Fibroblast of lung (primary cell): ENCODE measurements around the gene NCKAP5. TPM values are rescaled to one million over a fixed set of nuclear protein-coding genes. Genes with fewer than 3 reads are reported as not detected.

Source experiments
- DNase-seq, 2 donors: peaks; one replicate each; pipeline versions ENCODE4 v3.0.0 to v3.0.0-alpha.2; 2010; ENCODE audit warnings: low read depth in 2 of 2
- H2AFZ ChIP-seq: 2 replicates; pipeline ENCODE4 v1.5.1; 2012; ENCODE audit warnings: low read length, control low read depth, inconsistent platforms
- H3K27ac ChIP-seq: 2 replicates; pipeline ENCODE4 v1.5.1; 2011; ENCODE audit warnings: low read length, control low read depth; ENCODE audit not compliant: insufficient read depth
- H3K27me3 ChIP-seq: 2 replicates; pipeline ENCODE4 v1.5.1; 2011; ENCODE audit warnings: mild to moderate bottlenecking, low read length; ENCODE audit not compliant: control insufficient read depth, insufficient read depth
- H3K36me3 ChIP-seq: 2 replicates; pipeline ENCODE4 v1.5.1; 2011; ENCODE audit warnings: low read length; ENCODE audit not compliant: control insufficient read depth, insufficient read depth
- H3K4me1 ChIP-seq: 2 replicates; pipeline ENCODE4 v1.5.1; 2011; ENCODE audit warnings: low read length; ENCODE audit not compliant: control insufficient read depth, insufficient read depth; ENCODE audit errors: extremely low read depth
- H3K4me2 ChIP-seq: 2 replicates; pipeline ENCODE4 v1.5.1; 2011; ENCODE audit warnings: low read length, control low read depth; ENCODE audit not compliant: insufficient read depth; ENCODE audit errors: extremely low read depth
- H3K4me3 ChIP-seq, 4 experiments: fragments of 200-600 bp in 1 of 4; sonication (generic) in 1 of 4; replicated peaks in 1 of 4; 2 replicates each; pipeline ENCODE4 v1.5.1; 2011 to 2016; ENCODE audit warnings: low read length in 4 of 4, low read depth in 3 of 4, mild to moderate bottlenecking in 3 of 4, control low read depth in 2 of 4, inconsistent platforms in 1 of 4, mixed read lengths in 1 of 4; ENCODE audit not compliant: insufficient read depth in 1 of 4; ENCODE audit errors: control extremely low read depth in 1 of 4
- H3K79me2 ChIP-seq: 2 replicates; pipeline ENCODE4 v1.5.1; 2012; ENCODE audit warnings: mild to moderate bottlenecking, low read length, inconsistent platforms; ENCODE audit not compliant: control insufficient read depth, insufficient read depth
- H3K9ac ChIP-seq: 2 replicates; pipeline ENCODE4 v1.5.1; 2011; ENCODE audit warnings: mild to moderate bottlenecking, low read length, control low read depth; ENCODE audit not compliant: insufficient read depth
- H3K9me3 ChIP-seq: 2 replicates; pipeline ENCODE4 v1.5.1; 2012; ENCODE audit warnings: low read depth, low read length; ENCODE audit not compliant: control insufficient read depth, insufficient read depth
- H4K20me1 ChIP-seq: 2 replicates; pipeline ENCODE4 v1.5.1; 2011; ENCODE audit warnings: low read length; ENCODE audit not compliant: control insufficient read depth, insufficient read depth; ENCODE audit errors: extremely low read depth
- EZH2 ChIP-seq: IDR thresholded peaks from 2 replicates; pipeline ENCODE4 v1.5.1; 2012; ENCODE audit warnings: low read length, control low read depth, mild to moderate bottlenecking; ENCODE audit errors: missing control alignments
- polyA plus RNA-seq, 2 donors: library from polyadenylated mRNA; depleted of rRNA in 1 of 2; stranded (reverse) in 1 of 2; unstranded in 1 of 2; fragments of >200 nt; gene quantifications; 2 replicates each; pipeline ENCODE4 v1.2.1, GENCODE V29; 2011 to 2012; ENCODE audit warnings: missing spikeins in 1 of 2
- total RNA-seq: library from RNA; depleted of rRNA; stranded (reverse); fragments of >200 nt; gene quantifications from 2 replicates; pipeline ENCODE4 v1.2.1, GENCODE V29; 2014
- TF ChIP-seq, protein P1 (sequence below), 2 donors: IDR thresholded peaks in 1 of 2; conservative IDR thresholded peaks in 1 of 2; 1 replicate in 1 of 2; 2 replicates in 1 of 2; pipeline ENCODE4 v1.5.1; 2011 to 2012; ENCODE audit warnings: low read length in 2 of 2, control low read depth in 1 of 2, inconsistent platforms in 1 of 2, low read depth in 1 of 2, mild to moderate bottlenecking in 1 of 2

The NCKAP5 gene
- total and polyA plus RNA-seq, 2 donors (not counting 1 experiment from before 2014, with no cell fraction given): 2.6 to 6.2 TPM

DNA sequence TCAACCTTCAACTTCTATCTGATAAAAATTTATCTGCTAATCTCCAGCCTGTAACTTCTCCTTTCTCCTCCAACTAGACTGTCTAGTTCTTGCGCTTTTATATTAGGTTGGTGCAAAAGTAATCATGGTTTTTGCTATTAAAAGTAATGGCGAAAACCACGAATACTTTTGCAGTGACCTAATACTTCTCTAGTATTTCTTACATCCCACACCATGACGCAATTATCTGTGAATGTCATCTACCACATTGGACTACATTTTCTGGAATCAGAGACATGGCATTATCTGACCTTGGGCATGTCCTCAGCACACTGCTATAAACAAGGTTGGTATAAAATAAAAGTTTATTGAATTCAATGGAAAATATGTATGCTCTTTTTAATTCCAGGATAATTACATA, 528.1 kb downstream of the NCKAP5 start:
- no peak overlapping the region for H3K4me3 ChIP-seq
- no peak overlapping the region for H3K27ac ChIP-seq
- no peak overlapping the region for H3K4me2 ChIP-seq
- no peaks in the 10 kb centered on the region for H4K20me1 ChIP-seq
- TF ChIP-seq EZH2: no peak
- TF ChIP-seq, protein P1, sequence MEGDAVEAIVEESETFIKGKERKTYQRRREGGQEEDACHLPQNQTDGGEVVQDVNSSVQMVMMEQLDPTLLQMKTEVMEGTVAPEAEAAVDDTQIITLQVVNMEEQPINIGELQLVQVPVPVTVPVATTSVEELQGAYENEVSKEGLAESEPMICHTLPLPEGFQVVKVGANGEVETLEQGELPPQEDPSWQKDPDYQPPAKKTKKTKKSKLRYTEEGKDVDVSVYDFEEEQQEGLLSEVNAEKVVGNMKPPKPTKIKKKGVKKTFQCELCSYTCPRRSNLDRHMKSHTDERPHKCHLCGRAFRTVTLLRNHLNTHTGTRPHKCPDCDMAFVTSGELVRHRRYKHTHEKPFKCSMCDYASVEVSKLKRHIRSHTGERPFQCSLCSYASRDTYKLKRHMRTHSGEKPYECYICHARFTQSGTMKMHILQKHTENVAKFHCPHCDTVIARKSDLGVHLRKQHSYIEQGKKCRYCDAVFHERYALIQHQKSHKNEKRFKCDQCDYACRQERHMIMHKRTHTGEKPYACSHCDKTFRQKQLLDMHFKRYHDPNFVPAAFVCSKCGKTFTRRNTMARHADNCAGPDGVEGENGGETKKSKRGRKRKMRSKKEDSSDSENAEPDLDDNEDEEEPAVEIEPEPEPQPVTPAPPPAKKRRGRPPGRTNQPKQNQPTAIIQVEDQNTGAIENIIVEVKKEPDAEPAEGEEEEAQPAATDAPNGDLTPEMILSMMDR (conservative IDR thresholded peaks at IDR 0.05 in 1 of 2, IDR thresholded peaks at IDR 0.05 in 1 of 2; ENCODE audit: low read depth in 1 of 2, low read length in 2 of 2): no peak
- no peaks in the 10 kb centered on the region for H3K4me1 ChIP-seq
- H2AFZ ChIP-seq: no peak overlapping the region
- no peaks in the 10 kb centered on the region for H3K9me3 ChIP-seq
- no peak overlapping the region for H3K9ac ChIP-seq
- H3K36me3 ChIP-seq: no peaks in the 10 kb centered on the region
- DNase-seq: peak; percentile 22 to 84
- H3K79me2 ChIP-seq: no peaks in the 10 kb centered on the region
- H3K27me3 ChIP-seq: no peaks in the 10 kb centered on the region

DNA sequence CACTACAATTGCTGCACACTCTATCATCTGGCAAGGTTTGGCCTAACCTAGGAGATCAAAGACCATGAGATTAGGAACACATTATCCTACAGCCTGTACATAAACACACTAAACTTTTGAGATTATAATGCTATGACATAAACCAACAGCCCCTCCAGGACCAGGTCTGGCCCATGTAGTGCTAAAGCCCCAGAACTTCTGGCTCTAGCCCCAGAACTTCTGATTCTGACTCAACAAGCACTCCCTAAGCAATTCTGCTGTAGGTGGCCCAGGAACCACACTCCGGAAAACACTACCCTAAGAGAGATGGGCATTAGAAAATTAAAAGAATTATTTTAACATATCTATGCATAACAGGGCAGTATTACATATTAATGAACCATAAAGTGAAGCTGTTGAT, 528.7 kb downstream of the NCKAP5 start:
- TF ChIP-seq, protein P1 (conservative IDR thresholded peaks at IDR 0.05 in 1 of 2, IDR thresholded peaks at IDR 0.05 in 1 of 2; ENCODE audit: low read depth in 1 of 2, low read length in 2 of 2): no peak
- no peak for TF ChIP-seq EZH2
- Histone ChIP-seq H3K4me2 (no peak overlapping the region), H3K4me1 (no peaks in the 10 kb centered on the region), H3K27me3 (no peaks in the 10 kb centered on the region), H3K27ac (no peak overlapping the region), H2AFZ (no peak overlapping the region), H3K9me3 (no peaks in the 10 kb centered on the region), H3K9ac (no peak overlapping the region), H3K4me3 (no peak overlapping the region), H3K79me2 (no peaks in the 10 kb centered on the region), H3K36me3 (no peaks in the 10 kb centered on the region), H4K20me1 (no peaks in the 10 kb centered on the region)
- DNase-seq: peak in 1 of 2 donors; percentile 58

DNA sequence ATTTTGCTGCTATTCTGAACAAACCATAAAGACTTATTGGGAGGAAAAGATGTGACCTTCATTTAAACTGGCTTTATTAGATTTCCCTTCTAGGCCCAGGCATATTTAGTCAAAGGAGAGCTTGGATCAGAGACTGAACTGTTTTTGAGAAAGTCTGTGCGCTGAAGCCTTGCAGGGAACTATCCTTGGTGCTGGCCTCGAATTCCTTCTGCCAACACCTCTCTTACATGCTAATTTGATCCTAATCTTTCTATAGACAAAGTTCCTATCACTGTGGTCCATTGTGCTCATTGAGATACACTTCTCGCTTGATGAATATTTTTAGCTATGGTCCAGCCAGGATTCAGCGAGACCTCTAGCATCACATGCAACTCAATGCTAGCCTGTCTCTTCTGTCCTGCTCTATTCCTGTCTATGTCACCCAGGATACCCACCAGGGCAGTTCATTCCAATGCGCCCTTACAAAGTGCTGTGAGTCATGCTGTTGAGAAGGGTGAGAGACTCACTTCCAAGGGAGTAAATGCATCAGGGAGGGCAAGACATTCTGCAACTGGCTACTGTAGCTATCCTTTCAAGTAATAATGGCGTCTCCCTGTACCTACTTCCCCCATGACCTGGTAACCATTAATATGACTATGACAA, 541.6 kb downstream of the NCKAP5 start:
- no peak overlapping the region for H3K27ac ChIP-seq
- no peaks in the 10 kb centered on the region for H3K4me1 ChIP-seq
- no peaks in the 10 kb centered on the region for H3K27me3 ChIP-seq
- DNase-seq: peak; percentile 17 to 29
- no peak overlapping the region for H2AFZ ChIP-seq
- H3K9ac ChIP-seq: no peak overlapping the region
- H3K79me2 ChIP-seq: no peaks in the 10 kb centered on the region
- no peaks in the 10 kb centered on the region for H4K20me1 ChIP-seq
- no peak overlapping the region for H3K4me2 ChIP-seq
- no peaks in the 10 kb centered on the region for H3K36me3 ChIP-seq
- TF ChIP-seq, protein P1 (conservative IDR thresholded peaks at IDR 0.05 in 1 of 2, IDR thresholded peaks at IDR 0.05 in 1 of 2; ENCODE audit: low read depth in 1 of 2, low read length in 2 of 2): no peak
- no peak for TF ChIP-seq EZH2
- H3K9me3 ChIP-seq: no peaks in the 10 kb centered on the region
- H3K4me3 ChIP-seq: no peak overlapping the region
